Stomach smooth muscle (tissue), 2 donors: Measurements from ENCODE around the gene CHRNA1.

Source experiments
- H3K27ac ChIP-seq: one replicate; pipeline ENCODE4 v1.7.0; 2013; ENCODE audit warnings: mild to moderate bottlenecking, low read length, inconsistent platforms
- H3K27me3 ChIP-seq, 2 donors: one replicate each; pipeline ENCODE4 v1.7.0; 2013; ENCODE audit warnings: low read length in 2 of 2; ENCODE audit not compliant: insufficient read depth in 2 of 2, control insufficient read depth in 1 of 2
- H3K36me3 ChIP-seq, 2 donors: one replicate each; pipeline ENCODE4 v1.7.0; 2013; ENCODE audit warnings: low read length in 2 of 2; ENCODE audit not compliant: control insufficient read depth in 2 of 2, insufficient read depth in 2 of 2
- H3K4me1 ChIP-seq: one replicate; pipeline ENCODE4 v1.7.0; 2013; ENCODE audit warnings: low read length; ENCODE audit not compliant: control insufficient read depth, insufficient read depth
- H3K4me3 ChIP-seq, 2 donors: one replicate each; pipeline ENCODE4 v1.7.0; 2013; ENCODE audit warnings: low read length in 2 of 2
- H3K9ac ChIP-seq, 2 donors: one replicate each; pipeline ENCODE4 v1.7.0; 2013; ENCODE audit warnings: low read length in 2 of 2, mild to moderate bottlenecking in 1 of 2
- H3K9me3 ChIP-seq, 2 donors: one replicate each; pipeline ENCODE4 v1.7.0; 2013; ENCODE audit warnings: low read length in 2 of 2; ENCODE audit not compliant: control insufficient read depth in 2 of 2
- donor health status: healthy.
- donor health status: Pancreatic carcinoma.

The CHRNA1 gene

GRCh38 chr2:174760845-174761473, 3.3 kb downstream of the CHRNA1 start:
- H3K27me3 ChIP-seq: no peaks in the 10 kb centered on the region
- H3K9ac ChIP-seq: no peak overlapping the region
- no peaks in the 10 kb centered on the region for H3K36me3 ChIP-seq
- no peak overlapping the region for H3K4me3 ChIP-seq
- no peak overlapping the region for H3K27ac ChIP-seq
- no peaks in the 10 kb centered on the region for H3K4me1 ChIP-seq
- no peaks in the 10 kb centered on the region for H3K9me3 ChIP-seq

GRCh38 chr2:174759381-174760065, 4.7 kb downstream of the CHRNA1 start:
- no peak overlapping the region for H3K27ac ChIP-seq
- H3K36me3 ChIP-seq: no peaks in the 10 kb centered on the region
- no peaks in the 10 kb centered on the region for H3K27me3 ChIP-seq
- H3K9me3 ChIP-seq: no peaks in the 10 kb centered on the region
- no peak overlapping the region for H3K4me3 ChIP-seq
- H3K4me1 ChIP-seq: no peaks in the 10 kb centered on the region
- no peak overlapping the region for H3K9ac ChIP-seq

GRCh38 chr2:174756743-174757142, 7.5 kb downstream of the CHRNA1 start:
- Histone ChIP-seq H3K4me3 (no peak overlapping the region), H3K27ac (no peak overlapping the region), H3K9ac (no peak overlapping the region), H3K36me3 (no peaks in the 10 kb centered on the region), H3K27me3 (no peaks in the 10 kb centered on the region), H3K9me3 (no peaks in the 10 kb centered on the region), H3K4me1 (no peaks in the 10 kb centered on the region)

GRCh38 chr2:174753038-174753633, 11.1 kb downstream of the CHRNA1 start:
- Histone ChIP-seq H3K27me3 (no peaks in the 10 kb centered on the region), H3K27ac (no peak overlapping the region), H3K9me3 (no peaks in the 10 kb centered on the region), H3K4me3 (no peak overlapping the region), H3K9ac (no peak overlapping the region), H3K36me3 (no peaks in the 10 kb centered on the region), H3K4me1 (no peaks in the 10 kb centered on the region)

- Histone ChIP-seq H3K27me3 (no peaks in the 10 kb centered on the region), H3K9me3 (no peaks in the 10 kb centered on the region), H3K27ac (no peak overlapping the region), H3K9ac (no peak overlapping the region), H3K4me1 (no peaks in the 10 kb centered on the region), H3K36me3 (no peaks in the 10 kb centered on the region), H3K4me3 (no peak overlapping the region)
Observed at GRCh38 chr2:174752403-174753037, 11.8 kb downstream of the CHRNA1 start.

GRCh38 chr2:174750923-174751441, 13.3 kb downstream of the CHRNA1 start:
- H3K9ac ChIP-seq: no peak overlapping the region
- no peaks in the 10 kb centered on the region for H3K9me3 ChIP-seq
- no peaks in the 10 kb centered on the region for H3K36me3 ChIP-seq
- no peaks in the 10 kb centered on the region for H3K4me1 ChIP-seq
- H3K27ac ChIP-seq: no peak overlapping the region
- H3K4me3 ChIP-seq: no peak overlapping the region
- H3K27me3 ChIP-seq: no peaks in the 10 kb centered on the region

GRCh38 chr2:174749793-174750192, 14.5 kb downstream of the CHRNA1 start:
- H3K9me3 ChIP-seq: no peaks in the 10 kb centered on the region
- H3K27me3 ChIP-seq: no peaks in the 10 kb centered on the region
- H3K4me3 ChIP-seq: no peak overlapping the region
- H3K9ac ChIP-seq: no peak overlapping the region
- no peak overlapping the region for H3K27ac ChIP-seq
- no peaks in the 10 kb centered on the region for H3K4me1 ChIP-seq
- H3K36me3 ChIP-seq: no peaks in the 10 kb centered on the region

GRCh38 chr2:174748948-174749347, 15.3 kb downstream of the CHRNA1 start:
- no peak overlapping the region for H3K4me3 ChIP-seq
- H3K27ac ChIP-seq: no peak overlapping the region
- H3K9ac ChIP-seq: no peak overlapping the region
- H3K36me3 ChIP-seq: no peaks in the 10 kb centered on the region
- H3K9me3 ChIP-seq: no peaks in the 10 kb centered on the region
- no peaks in the 10 kb centered on the region for H3K4me1 ChIP-seq
- no peaks in the 10 kb centered on the region for H3K27me3 ChIP-seq

- H3K27me3 ChIP-seq: peaks cover 0 to 4% of the 10 kb centered on the region in 2 donors
Observed at GRCh38 chr2:174745142-174745541, 19.1 kb downstream of the CHRNA1 start.

GRCh38 chr2:174744111-174744510, 20.2 kb downstream of the CHRNA1 start:
- Histone ChIP-seq H3K27me3 (peaks cover 0 to 4% of the 10 kb centered on the region in 2 donors), H3K4me3 (no peak overlapping the region), H3K4me1 (no peaks in the 10 kb centered on the region), H3K9ac (no peak overlapping the region), H3K9me3 (no peaks in the 10 kb centered on the region), H3K27ac (no peak overlapping the region), H3K36me3 (no peaks in the 10 kb centered on the region)

More at GRCh38 chr2:174745142-174745541, 19.1 kb downstream of the CHRNA1 start:
- H3K36me3 ChIP-seq: no peaks in the 10 kb centered on the region
- H3K9me3 ChIP-seq: no peaks in the 10 kb centered on the region
- H3K9ac ChIP-seq: no peak overlapping the region
- H3K4me1 ChIP-seq: no peaks in the 10 kb centered on the region
- no peak overlapping the region for H3K27ac ChIP-seq
- H3K4me3 ChIP-seq: no peak overlapping the region
